ENCODE data around the gene SURF1.

The SURF1 gene

GRCh38 chr9:133361507-133362092 lies 5.3 kb upstream of the SURF1 start:
- DNase-seq = no peak

GRCh38 chr9:133360400-133361393 lies 4.4 kb upstream of the SURF1 start:
- DNase-seq = no peak

GRCh38 chr9:133359399-133360175 lies 3.3 kb upstream of the SURF1 start:
- peak in 1 of 2 experiments; percentile 5 for DNase-seq

- DNase-seq = no peak
Measured at GRCh38 chr9:133357656-133358055, 1.4 kb upstream of the SURF1 start.

- peak in 1 of 2 experiments; percentile 39 for DNase-seq
Measured at GRCh38 chr9:133355881-133356357, 368 bp downstream of the SURF1 start.

- DNase-seq = no peak
Measured at GRCh38 chr9:133354766-133355165, 1.5 kb downstream of the SURF1 start.

GRCh38 chr9:133353548-133353947 lies 2.7 kb downstream of the SURF1 start:
- no peak for DNase-seq

GRCh38 chr9:133352635-133353340 lies 3.5 kb downstream of the SURF1 start:
- DNase-seq = no peak

GRCh38 chr9:133351908-133352634 lies 4.2 kb downstream of the SURF1 start:
- DNase-seq = peak in 1 of 2 experiments; percentile 13

GRCh38 chr9:133351526-133351907 lies 4.8 kb downstream of the SURF1 start:
- DNase-seq = no peak

GRCh38 chr9:133349965-133350616 lies 6.2 kb downstream of the SURF1 start:
- no peak for DNase-seq

GRCh38 chr9:133348718-133349573 lies 7.3 kb downstream of the SURF1 start:
- DNase-seq = no peak

- DNase-seq = peak; percentile 95
Measured at GRCh38 chr9:133347985-133348717, 8.1 kb downstream of the SURF1 start, which contains the start of the genes MED22 and RPL7A. TSS of gene MED22 (minus strand) at chr9:133348131. CDS start at chr9:133346662, 1,469 bp downstream. TSS of gene RPL7A (plus strand) at chr9:133348218. CDS start at chr9:133348244, 26 bp downstream.

- peak in 1 of 2 experiments; percentile 21 for DNase-seq
Measured at GRCh38 chr9:133347515-133347984, 8.7 kb downstream of the SURF1 start.

- DNase-seq = no peak
Measured at GRCh38 chr9:133346021-133346785, 10.1 kb downstream of the SURF1 start.

- DNase-seq = no peak
Measured at GRCh38 chr9:133345596-133345995, 10.7 kb downstream of the SURF1 start.

- DNase-seq = no peak
Measured at GRCh38 chr9:133344979-133345378, 11.3 kb downstream of the SURF1 start.

GRCh38 chr9:133344071-133344470 lies 12.2 kb downstream of the SURF1 start:
- no peak for DNase-seq

Data from NCI-H2081 (cell line).